GM12878 (cell line): ENCODE results near the gene RFX7. TPM values are rescaled to one million over a fixed set of nuclear protein-coding genes. Genes with fewer than 3 reads are reported as not detected.

Experiments used
- ATAC-seq: fragments of 200-7000 bp; cut with Tn5 transposase; 3 replicates; pipeline ENCODE4 v1.9.1; 2020; ENCODE audit warnings: mild to moderate bottlenecking, moderate library complexity
- BruUV-seq: library from RNA; stranded (reverse); fragments of 400-500 nt; replicated peaks from 2 replicates; lab custom pipeline; 2021; lab: Mats Ljungman, UMichigan
- CTCF ChIA-PET: fragments of 300-600 bp; sonication (Branson Sonifier 250); formaldehyde crosslinking; extraction: SDS; loops from one replicate; lab custom pipeline; 2021; ENCODE audit warnings: inconsistent platforms; lab: Yijun Ruan, JAX
- POLR2A ChIA-PET: fragments of 350-600 bp; formaldehyde crosslinking; extraction: SDS; loops from one replicate; lab custom pipeline; 2021; ENCODE audit warnings: inconsistent platforms; lab: Charles Lee
- RAD21 ChIA-PET: fragments of 300-600 bp; sonication (Branson Sonifier 250); formaldehyde crosslinking; loops from one replicate; lab custom pipeline; 2023; ENCODE audit warnings: antibody characterized with exemption; ENCODE audit not compliant: unreplicated experiment; lab: Charles Lee
- SMC1A ChIA-PET: fragments of 300-600 bp; sonication (Branson Sonifier 250); formaldehyde crosslinking; loops from one replicate; lab custom pipeline; 2023; ENCODE audit not compliant: unreplicated experiment, uncharacterized antibody; lab: Charles Lee
- DNase-seq: peaks from one replicate; pipeline ENCODE4 v3.0.0-alpha.2; 2011; ENCODE audit warnings: low read depth, low spot score
- FAIRE-seq: peaks from 3 replicates; lab custom pipeline; 2011; peaks lifted over from hg19 to GRCh38; lab: Jason Lieb, UNC
- H2AFZ ChIP-seq: 2 replicates; pipeline ENCODE4 v1.6.0; 2011; ENCODE audit warnings: low read depth, low read length, control low read depth; ENCODE audit not compliant: control insufficient read depth
- H3K27ac ChIP-seq: 2 replicates; pipeline ENCODE4 v1.5.1; 2011; ENCODE audit warnings: control low read depth; ENCODE audit not compliant: control insufficient read depth, insufficient read depth
- H3K27me3 ChIP-seq, 2 experiments: replicated peaks in 1 of 2; 2 replicates each; pipeline versions ENCODE4 v1.6.0 to v1.6.1; 2011; ENCODE audit warnings: low read length in 1 of 2; ENCODE audit not compliant: control insufficient read depth in 2 of 2, insufficient read depth in 2 of 2
- H3K36me3 ChIP-seq, 2 experiments: 2 replicates each; pipeline ENCODE4 v1.5.1; 2011; ENCODE audit warnings: low read length in 1 of 2; ENCODE audit not compliant: control insufficient read depth in 2 of 2, insufficient read depth in 2 of 2
- H3K4me1 ChIP-seq: 2 replicates; pipeline ENCODE4 v1.6.1; 2011; ENCODE audit warnings: mild to moderate bottlenecking, low read length, moderate library complexity, mixed read lengths; ENCODE audit not compliant: control insufficient read depth, insufficient read depth
- H3K4me2 ChIP-seq: 2 replicates; pipeline ENCODE4 v1.6.0; 2011; ENCODE audit warnings: control low read depth; ENCODE audit not compliant: control insufficient read depth, insufficient read depth
- H3K4me3 ChIP-seq: fragments of 200-600 bp; sonication (generic); 2 replicates; pipeline ENCODE4 v1.5.1; 2016
- H3K79me2 ChIP-seq: 2 replicates; pipeline ENCODE4 v1.6.0; 2011; ENCODE audit warnings: low read length; ENCODE audit not compliant: control insufficient read depth, insufficient read depth
- H3K9ac ChIP-seq: 2 replicates; pipeline ENCODE4 v1.8.0; 2011; ENCODE audit warnings: low read length, control low read depth, mixed read lengths; ENCODE audit not compliant: control insufficient read depth, insufficient read depth
- H3K9me3 ChIP-seq: replicated peaks from 3 replicates; pipeline ENCODE4 v1.5.1; 2011; ENCODE audit warnings: mild to moderate bottlenecking, low read length; ENCODE audit not compliant: control insufficient read depth, insufficient read depth
- H4K20me1 ChIP-seq: 2 replicates; pipeline ENCODE4 v1.6.0; 2011; ENCODE audit not compliant: control insufficient read depth, insufficient read depth
- HCFC1 ChIP-seq: fragments of 150-350 bp; IDR thresholded peaks from 2 replicates; pipeline ENCODE4 v1.6.1; 2014; ENCODE audit warnings: low read length
- PAX8 ChIP-seq: fragments of 450-650 bp; IDR thresholded peaks from 2 replicates; pipeline ENCODE4 v1.6.1; 2017; ENCODE audit warnings: mild to moderate bottlenecking, moderate library complexity
- TAF1 ChIP-seq: IDR thresholded peaks from 2 replicates; pipeline ENCODE4 v1.6.1; 2011; ENCODE audit warnings: mild to moderate bottlenecking, low read depth, low read length, borderline replicate concordance
- ZNF687 ChIP-seq: fragments of 450-650 bp; IDR thresholded peaks from 2 replicates; pipeline ENCODE4 v1.6.1; 2017; ENCODE audit warnings: mild to moderate bottlenecking, moderate library complexity
- WGBS: methylation state at CpG from one replicate; pipeline ENCODE4 v1.1.6; 2016; ENCODE audit warnings: low lambda C conversion rate; ENCODE audit not compliant: insufficient replicate concordance, insufficient coverage; ENCODE audit errors: missing lambda C conversion rate; 5-methylcytosine and 5-hydroxymethylcytosine counted together
- in situ Hi-C: fragments of 300-500 bp; cut with MboI; formaldehyde crosslinking; loops from 9 replicates; pipeline ENCODE4 v1.14.3; 2018; ENCODE audit warnings: mixed read lengths
- intact Hi-C: fragments of 100-400 bp; cut with micrococcal nuclease; formaldehyde crosslinking; loops from one replicate; pipeline ENCODE4 v1.14.2; 2022; ENCODE audit not compliant: unreplicated experiment
- polyA plus RNA-seq, 11 experiments: library from polyadenylated mRNA; depleted of rRNA in 4 of 11; unstranded in 6 of 11; stranded (reverse) in 5 of 11; fragments of >200 nt; fragmentation: Nextera tagmentation in 4 of 11; fragmentation: Illumina TruSeq in 1 of 11; extraction: Ambion mirVana in 4 of 11; extraction: Trizol in 1 of 11; gene quantifications; 1 replicate in 1 of 11; 2 replicates in 10 of 11; pipeline versions ENCODE4 v1.2.1 to v1.2.3, GENCODE V29; 2011 to 2016; ENCODE audit warnings: inconsistent platforms in 2 of 11, missing spikeins in 2 of 11, low read depth in 1 of 11
- total RNA-seq, 4 experiments: library from RNA; depleted of rRNA in 3 of 4; stranded (reverse); fragments of >200 nt in 3 of 4; fragmentation: Illumina TruSeq in 1 of 4; extraction: Trizol in 1 of 4; gene quantifications; 2 replicates each; pipeline versions ENCODE4 v1.2.1 to v1.2.3, GENCODE V29; 2013 to 2021

The RFX7 gene
- total and polyA plus RNA-seq, 10 of the 15 experiments (the other 5 are each of a cell fraction or from before 2014, with no cell fraction given) = 3.2 to 31.4 (median 10.7) TPM

DNA sequence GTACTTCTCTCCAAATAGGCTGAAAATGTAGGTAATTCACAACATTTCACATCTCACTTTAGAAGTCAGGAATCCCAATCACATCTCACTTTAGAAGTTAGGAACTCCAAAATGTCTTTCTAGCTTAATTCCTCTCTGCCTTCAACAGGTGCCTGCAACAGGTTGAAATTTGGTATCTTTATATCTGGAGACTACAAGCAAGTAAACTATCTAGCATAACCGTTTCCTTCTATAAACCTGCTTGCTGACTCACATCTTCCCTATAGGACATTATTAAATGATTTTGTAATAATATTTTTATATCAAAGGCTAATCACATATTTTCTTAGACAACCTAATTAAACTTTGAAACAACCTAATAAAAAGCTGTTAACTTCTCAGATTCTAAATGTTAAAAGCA lies 18.2 kb downstream of the RFX7 start:
- no peak overlapping the region for H3K27ac ChIP-seq
- FAIRE-seq (no peak), DNase-seq (no peak), ATAC-seq (no peak)
- CTCF ChIA-PET = interaction anchor here (1.0 to 1.5 kb wide), 2 partner anchors 24 to 125 kb away, joined by 3 to 5 read pairs; no protein-coding TSS in a partner anchor
- no peaks in the 10 kb centered on the region for H3K27me3 ChIP-seq
- H3K36me3 ChIP-seq = no peaks in the 10 kb centered on the region; a peak in 1 of 4 replicates
- TF ChIP-seq TAF1 (no peak), PAX8 (no peak), HCFC1 (no peak), ZNF687 (no peak)
- H3K4me2 ChIP-seq = no peak overlapping the region
- in situ Hi-C loops (no loop called here), intact Hi-C loops (no loop called here)
- RAD21 ChIA-PET = no interaction called here
- peaks cover 4% of the 10 kb centered on the region for H3K79me2 ChIP-seq
- no peak overlapping the region for H2AFZ ChIP-seq
- POLR2A ChIA-PET = no interaction called here
- H3K4me1 ChIP-seq = no peaks in the 10 kb centered on the region
- no peak overlapping the region for H3K9ac ChIP-seq
- 100% methylated on average over 1 of the region's 1 CpG for WGBS
- peaks cover 37% of the 10 kb centered on the region for H3K9me3 ChIP-seq
- SMC1A ChIA-PET = interaction anchor here (1.0 to 1.6 kb wide), 2 partner anchors 10 to 14 kb away, joined by 3 to 5 read pairs; no protein-coding TSS in a partner anchor
- no peaks in the 10 kb centered on the region for H4K20me1 ChIP-seq
- BruUV-seq = no TSS peak
- no peak overlapping the region for H3K4me3 ChIP-seq
